ENCODE data around the gene CDA.
A peak's percentile ranks its signal among the peaks of the same experiment; 100 is the strongest.

CDA gene

DNA sequence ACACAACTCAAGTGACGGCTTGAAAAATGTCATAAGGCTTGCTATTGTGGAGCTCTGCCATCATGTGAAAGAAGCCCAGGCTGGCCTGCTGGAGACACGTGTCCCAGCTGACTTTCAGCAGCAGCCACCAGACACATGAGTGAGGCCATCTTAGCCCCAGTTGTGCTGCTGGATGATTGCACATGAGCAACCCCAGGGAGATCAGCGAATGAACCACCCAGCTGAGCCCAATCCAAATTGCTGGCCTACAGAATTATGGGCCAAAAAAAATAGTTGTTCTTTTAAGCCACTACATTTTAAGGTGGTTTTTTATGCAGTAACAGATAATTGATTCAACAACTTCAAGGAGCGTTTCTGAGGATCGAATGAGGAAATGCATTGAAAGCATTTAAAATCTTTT lies 17.5 kb upstream of the CDA start:
- no peak overlapping the region for H3K4me3 ChIP-seq (ENCODE audit: low read length)
- H3K36me3 ChIP-seq (ENCODE audit: control insufficient read depth, low read length): no peaks in the 10 kb centered on the region
- TF ChIP-seq EZH2phosphoT487 (IDR thresholded peaks at IDR 0.05; ENCODE audit: borderline replicate concordance, low read length): no peak
- TF ChIP-seq, protein P1, sequence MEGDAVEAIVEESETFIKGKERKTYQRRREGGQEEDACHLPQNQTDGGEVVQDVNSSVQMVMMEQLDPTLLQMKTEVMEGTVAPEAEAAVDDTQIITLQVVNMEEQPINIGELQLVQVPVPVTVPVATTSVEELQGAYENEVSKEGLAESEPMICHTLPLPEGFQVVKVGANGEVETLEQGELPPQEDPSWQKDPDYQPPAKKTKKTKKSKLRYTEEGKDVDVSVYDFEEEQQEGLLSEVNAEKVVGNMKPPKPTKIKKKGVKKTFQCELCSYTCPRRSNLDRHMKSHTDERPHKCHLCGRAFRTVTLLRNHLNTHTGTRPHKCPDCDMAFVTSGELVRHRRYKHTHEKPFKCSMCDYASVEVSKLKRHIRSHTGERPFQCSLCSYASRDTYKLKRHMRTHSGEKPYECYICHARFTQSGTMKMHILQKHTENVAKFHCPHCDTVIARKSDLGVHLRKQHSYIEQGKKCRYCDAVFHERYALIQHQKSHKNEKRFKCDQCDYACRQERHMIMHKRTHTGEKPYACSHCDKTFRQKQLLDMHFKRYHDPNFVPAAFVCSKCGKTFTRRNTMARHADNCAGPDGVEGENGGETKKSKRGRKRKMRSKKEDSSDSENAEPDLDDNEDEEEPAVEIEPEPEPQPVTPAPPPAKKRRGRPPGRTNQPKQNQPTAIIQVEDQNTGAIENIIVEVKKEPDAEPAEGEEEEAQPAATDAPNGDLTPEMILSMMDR (IDR thresholded peaks at IDR 0.05; ENCODE audit: low read depth, low read length, poor library complexity, severe bottlenecking): no peak
- no peak overlapping the region for H3K27ac ChIP-seq (ENCODE audit: low read depth, low read length)
- peaks cover 5% of the 10 kb centered on the region; the same call in 1 of the 2 replicates for H3K4me1 ChIP-seq (ENCODE audit: control insufficient read depth, low read length)
- no peaks in the 10 kb centered on the region for H3K9me3 ChIP-seq (ENCODE audit: control insufficient read depth, insufficient read depth, low read length)
- H3K79me2 ChIP-seq (ENCODE audit: control insufficient read depth, low read length): no peaks in the 10 kb centered on the region
- H4K20me1 ChIP-seq (ENCODE audit: control insufficient read depth, insufficient read depth, low read depth, low read length): no peaks in the 10 kb centered on the region
- H3K4me2 ChIP-seq (ENCODE audit: low read length): no peak overlapping the region
- H3F3A ChIP-seq (ENCODE audit: control insufficient read depth, insufficient read depth): no peaks in the 10 kb centered on the region
- no peaks in the 10 kb centered on the region for H3K9me2 ChIP-seq (replicated peaks; ENCODE audit: control insufficient read depth, low read length)
- H3K27me3 ChIP-seq (ENCODE audit: control insufficient read depth, low read length): peaks cover 6% of the 10 kb centered on the region; the same call in 1 of the 2 replicates

DNA sequence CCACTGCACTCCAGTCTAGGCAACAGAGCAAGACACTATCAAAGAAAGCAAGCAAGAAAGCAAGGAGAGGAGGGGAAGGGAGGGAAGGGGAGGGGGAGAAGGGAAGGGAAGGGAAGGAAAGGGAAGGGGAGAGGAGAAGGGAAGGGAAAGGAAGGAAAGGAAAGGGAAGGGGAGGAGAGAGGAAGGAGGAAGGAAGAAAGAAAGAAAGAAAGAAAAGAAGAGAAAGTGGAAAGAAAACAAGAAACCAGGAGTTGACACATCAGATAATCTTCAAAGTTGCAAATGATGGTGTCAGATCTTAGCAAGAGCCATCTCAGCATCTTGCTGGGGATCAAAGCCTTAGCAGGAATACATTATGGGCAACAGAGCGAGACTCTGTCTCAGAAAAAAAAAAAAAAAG lies 14.9 kb upstream of the CDA start:
- Histone ChIP-seq H3K27ac (ENCODE audit: low read depth, low read length) (no peak overlapping the region), H3K9me2 (replicated peaks; ENCODE audit: control insufficient read depth, low read length) (no peaks in the 10 kb centered on the region), H3K79me2 (ENCODE audit: control insufficient read depth, low read length) (no peaks in the 10 kb centered on the region), H3K4me2 (ENCODE audit: low read length) (no peak overlapping the region), H3K4me3 (ENCODE audit: low read length) (no peak overlapping the region), H3F3A (ENCODE audit: control insufficient read depth, insufficient read depth) (no peaks in the 10 kb centered on the region), H3K9me3 (ENCODE audit: control insufficient read depth, insufficient read depth, low read length) (no peaks in the 10 kb centered on the region), H3K36me3 (ENCODE audit: control insufficient read depth, low read length) (no peaks in the 10 kb centered on the region), H3K27me3 (ENCODE audit: control insufficient read depth, low read length) (peaks cover 6% of the 10 kb centered on the region; the same call in 1 of the 2 replicates), H3K4me1 (ENCODE audit: control insufficient read depth, low read length) (peaks cover 5% of the 10 kb centered on the region; the same call in 1 of the 2 replicates), H4K20me1 (ENCODE audit: control insufficient read depth, insufficient read depth, low read depth, low read length) (no peaks in the 10 kb centered on the region)
- TF ChIP-seq, protein P1 (IDR thresholded peaks at IDR 0.05; ENCODE audit: low read depth, low read length, poor library complexity, severe bottlenecking): no peak
- TF ChIP-seq EZH2phosphoT487 (IDR thresholded peaks at IDR 0.05; ENCODE audit: borderline replicate concordance, low read length): no peak

DNA sequence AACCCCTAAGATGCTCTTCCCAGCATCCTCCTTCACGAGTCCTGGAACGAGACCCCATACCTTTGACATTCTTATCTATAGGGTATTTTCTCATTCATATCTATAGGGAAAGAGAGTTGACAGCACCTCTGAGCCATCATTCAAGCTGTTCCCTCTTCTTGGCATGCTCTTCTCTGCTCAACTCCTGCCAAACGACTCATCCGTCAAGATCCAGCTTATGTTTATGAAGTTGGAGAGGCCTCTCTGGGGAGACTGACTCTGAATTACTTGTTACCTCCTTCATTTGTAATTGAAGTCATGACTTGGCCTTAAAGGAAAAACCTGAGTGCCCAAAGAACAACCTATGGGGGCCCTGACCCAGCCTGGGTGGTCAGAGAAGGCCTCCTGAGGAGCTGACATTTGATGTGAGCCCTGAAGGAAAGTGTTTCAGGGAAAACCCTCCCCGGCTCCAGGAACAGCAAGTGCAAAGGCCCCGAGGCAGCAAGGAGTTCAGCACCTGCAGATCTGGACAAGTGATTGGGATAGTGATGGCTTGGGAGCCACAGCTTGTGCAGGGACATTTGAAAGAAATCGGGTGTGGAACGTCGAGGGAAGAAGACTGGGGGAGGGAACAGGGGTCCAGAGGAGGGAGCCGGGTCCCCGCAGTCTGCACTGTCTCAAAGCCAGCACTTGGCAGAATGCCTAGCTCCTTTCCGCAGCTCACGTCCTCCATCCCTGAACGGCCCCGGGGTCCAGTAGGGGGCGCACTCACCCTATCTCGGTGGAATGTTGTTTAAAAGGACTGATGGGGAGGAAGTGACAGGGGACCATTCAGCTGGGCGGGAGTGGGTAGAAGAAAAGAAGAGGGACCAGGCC lies 14.0 kb upstream of the CDA start:
- TF ChIP-seq, protein P1 (IDR thresholded peaks at IDR 0.05; ENCODE audit: low read depth, low read length, poor library complexity, severe bottlenecking): peak; percentile 75
- no peak for TF ChIP-seq EZH2phosphoT487 (IDR thresholded peaks at IDR 0.05; ENCODE audit: borderline replicate concordance, low read length)
- Histone ChIP-seq H3K36me3 (ENCODE audit: control insufficient read depth, low read length) (no peaks in the 10 kb centered on the region), H3K4me2 (ENCODE audit: low read length) (no peak overlapping the region)

More for the DNA sequence above, 14.0 kb upstream of the CDA start:
- no peaks in the 10 kb centered on the region for H3K79me2 ChIP-seq (ENCODE audit: control insufficient read depth, low read length)
- no peak overlapping the region for H3K4me3 ChIP-seq (ENCODE audit: low read length)
- H3F3A ChIP-seq (ENCODE audit: control insufficient read depth, insufficient read depth): no peaks in the 10 kb centered on the region
- no peak overlapping the region for H3K27ac ChIP-seq (ENCODE audit: low read depth, low read length)
- H3K9me2 ChIP-seq (replicated peaks; ENCODE audit: control insufficient read depth, low read length): no peaks in the 10 kb centered on the region
- H4K20me1 ChIP-seq (ENCODE audit: control insufficient read depth, insufficient read depth, low read depth, low read length): no peaks in the 10 kb centered on the region
- peaks cover 6% of the 10 kb centered on the region; the same call in 1 of the 2 replicates for H3K27me3 ChIP-seq (ENCODE audit: control insufficient read depth, low read length)
- no peaks in the 10 kb centered on the region for H3K9me3 ChIP-seq (ENCODE audit: control insufficient read depth, insufficient read depth, low read length)
- H3K4me1 ChIP-seq (ENCODE audit: control insufficient read depth, low read length): peaks cover 5% of the 10 kb centered on the region; the same call in 1 of the 2 replicates

Measured in DOHH2 (cell line).